Activated CD8-positive, alpha-beta memory T cell treated with anti-CD3 and anti-CD28 coated beads, Interleukin-2, amount 50 U/mL, for 24 hours (primary cell): Measurements from ENCODE around the gene EZH1.

ENCODE experiments used
- DNase-seq: peaks from one replicate; pipeline ENCODE4 v3.0.0-alpha.2; 2020; ENCODE audit errors: extremely low read depth

The EZH1 gene

GRCh38 chr17:42744806-42745617 lies at the start of gene EZH1:
Gene EZH1 (minus strand): TSS chr17:42745040. CDS start chr17:42728941, 16,099 bp downstream.
- DNase-seq: peak; percentile 70

- DNase-seq: no peak
Measured at GRCh38 chr17:42792545-42792944, 47.7 kb upstream of the EZH1 start.

GRCh38 chr17:42791948-42792347 lies 47.1 kb upstream of the EZH1 start:
- no peak for DNase-seq

- no peak for DNase-seq
Measured at GRCh38 chr17:42787266-42787665, 42.4 kb upstream of the EZH1 start.

GRCh38 chr17:42784811-42785592 lies 40.2 kb upstream of the EZH1 start:
- DNase-seq: no peak

GRCh38 chr17:42784409-42784808 lies 39.6 kb upstream of the EZH1 start:
- DNase-seq: no peak

- no peak for DNase-seq
Measured at GRCh38 chr17:42783791-42784138, 38.9 kb upstream of the EZH1 start.

- DNase-seq: no peak
Measured at GRCh38 chr17:42783062-42783790, 38.4 kb upstream of the EZH1 start.

- no peak for DNase-seq
Measured at GRCh38 chr17:42782166-42783061, 37.6 kb upstream of the EZH1 start.

GRCh38 chr17:42781639-42782165 lies 36.9 kb upstream of the EZH1 start:
- no peak for DNase-seq

- DNase-seq: no peak
Measured at GRCh38 chr17:42780851-42781638, 36.2 kb upstream of the EZH1 start.

- no peak for DNase-seq
Measured at GRCh38 chr17:42779936-42780850, 35.4 kb upstream of the EZH1 start, which contains the start of gene WNK4. Gene WNK4 (plus strand): TSS chr17:42780610. CDS start chr17:42780699, 89 bp downstream.

GRCh38 chr17:42779304-42779935 lies 34.6 kb upstream of the EZH1 start:
- no peak for DNase-seq

GRCh38 chr17:42778570-42778969 lies 33.7 kb upstream of the EZH1 start:
- DNase-seq: no peak

GRCh38 chr17:42775534-42776098 lies 30.8 kb upstream of the EZH1 start:
- DNase-seq: no peak

- no peak for DNase-seq
Measured at GRCh38 chr17:42774066-42774745, 29.4 kb upstream of the EZH1 start.

GRCh38 chr17:42773290-42774035 lies 28.6 kb upstream of the EZH1 start, which contains the start of gene VPS25:
Gene VPS25 (plus strand): TSS chr17:42773449. CDS start chr17:42773476, 27 bp downstream.
- DNase-seq: peak; percentile 60
